IMR-90 (cell line): Measurements from ENCODE around the gene MINDY3. TPM values are rescaled to one million over a fixed set of nuclear protein-coding genes. Genes with fewer than 3 reads are reported as not detected.

Experiments
- ATAC-seq: fragments of 200-7000 bp; cut with Tn5 transposase; 2 replicates; pipeline ENCODE4 v1.9.1; 2020; ENCODE audit warnings: low read depth, mild to moderate bottlenecking, moderate library complexity
- BruUV-seq: library from RNA; stranded (reverse); fragments of 400-500 nt; replicated peaks from 2 replicates; lab custom pipeline; 2021; lab: Mats Ljungman, UMichigan
- CTCF ChIA-PET: fragments of 300-600 bp; formaldehyde crosslinking; extraction: SDS; loops from one replicate; lab custom pipeline; 2021; ENCODE audit warnings: antibody characterized with exemption; lab: Yijun Ruan, JAX
- POLR2A ChIA-PET: fragments of 300-600 bp; sonication (Branson Sonifier 250); formaldehyde crosslinking; loops from one replicate; lab custom pipeline; 2022; ENCODE audit warnings: antibody characterized with exemption; ENCODE audit not compliant: unreplicated experiment; lab: Charles Lee
- DNase-seq: peaks from one replicate; pipeline ENCODE4 v3.0.0; 2013
- H2AFZ ChIP-seq: replicated peaks from 2 replicates; pipeline ENCODE3; 2013; ENCODE audit warnings: low read length, mild to moderate bottlenecking; ENCODE audit not compliant: poor library complexity
- H2AK5ac ChIP-seq: 2 replicates; pipeline ENCODE4 v1.6.1; 2013; ENCODE audit warnings: low read depth, low read length, inconsistent platforms
- H2AK9ac ChIP-seq: replicated peaks from 2 replicates; pipeline ENCODE3; 2013; ENCODE audit warnings: mild to moderate bottlenecking, low read depth, low read length, moderate library complexity; ENCODE audit not compliant: poor library complexity
- H2BK120ac ChIP-seq: 2 replicates; pipeline ENCODE4 v1.6.1; 2013; ENCODE audit warnings: low read depth, low read length, inconsistent platforms
- H2BK15ac ChIP-seq: 3 replicates; pipeline ENCODE4 v1.6.1; 2013; ENCODE audit warnings: low read depth, low read length, inconsistent platforms
- H2BK20ac ChIP-seq: 2 replicates; pipeline ENCODE4 v1.6.1; 2013; ENCODE audit warnings: low read depth, mild to moderate bottlenecking, inconsistent platforms, low read length, moderate library complexity
- H2BK5ac ChIP-seq: 2 replicates; pipeline ENCODE4 v1.6.1; 2013; ENCODE audit warnings: mild to moderate bottlenecking, low read depth, low read length, inconsistent platforms; ENCODE audit not compliant: poor library complexity, severe bottlenecking
- H3K14ac ChIP-seq: replicated peaks from 2 replicates; pipeline ENCODE4 v1.6.1; 2013; ENCODE audit warnings: low read depth, low read length, inconsistent platforms
- H3K18ac ChIP-seq: 2 replicates; pipeline ENCODE4 v1.6.1; 2013; ENCODE audit warnings: low read depth, low read length, control low read depth
- H3K23ac ChIP-seq: 2 replicates; pipeline ENCODE4 v1.6.1; 2013; ENCODE audit warnings: low read depth, low read length, inconsistent platforms
- H3K27ac ChIP-seq: 2 replicates; pipeline ENCODE4 v1.5.1; 2013; ENCODE audit warnings: mild to moderate bottlenecking, control low read depth, low read length; ENCODE audit not compliant: insufficient read depth
- H3K27me3 ChIP-seq: 2 replicates; pipeline ENCODE4 v1.6.1; 2013; ENCODE audit warnings: low read length; ENCODE audit not compliant: control insufficient read depth, insufficient read depth
- H3K36me3 ChIP-seq: 2 replicates; pipeline ENCODE4 v1.6.1; 2013; ENCODE audit warnings: low read length, mixed read lengths; ENCODE audit not compliant: control insufficient read depth, insufficient read depth
- H3K4ac ChIP-seq: 2 replicates; pipeline ENCODE4 v1.6.1; 2013; ENCODE audit warnings: low read depth, low read length, inconsistent platforms
- H3K4me1 ChIP-seq: 2 replicates; pipeline ENCODE4 v1.6.1; 2013; ENCODE audit warnings: low read length, mixed read lengths; ENCODE audit not compliant: control insufficient read depth, insufficient read depth
- H3K4me2 ChIP-seq: 2 replicates; pipeline ENCODE4 v1.6.1; 2013; ENCODE audit warnings: low read depth, mild to moderate bottlenecking, control low read depth, low read length, moderate library complexity
- H3K4me3 ChIP-seq: 2 replicates; pipeline ENCODE4 v1.5.1; 2013; ENCODE audit warnings: low read depth, mild to moderate bottlenecking, control low read depth, low read length, moderate library complexity; ENCODE audit not compliant: insufficient read depth
- H3K56ac ChIP-seq: 2 replicates; pipeline ENCODE4 v1.6.1; 2013; ENCODE audit warnings: low read length, inconsistent platforms; ENCODE audit not compliant: insufficient read depth; ENCODE audit errors: extremely low read depth
- H3K79me1 ChIP-seq, 2 experiments: 2 replicates each; pipeline ENCODE4 v1.6.1; 2013; ENCODE audit warnings: low read length in 2 of 2, inconsistent platforms in 1 of 2, low read depth in 1 of 2
- H3K9ac ChIP-seq: 2 replicates; pipeline ENCODE4 v1.6.1; 2013; ENCODE audit warnings: low read depth, low read length, control low read depth
- H3K9me1 ChIP-seq: 2 replicates; pipeline ENCODE4 v1.6.1; 2013; ENCODE audit warnings: low read length, inconsistent platforms; ENCODE audit not compliant: insufficient read depth
- H3K9me3 ChIP-seq: 2 replicates; pipeline ENCODE4 v1.6.1; 2013; ENCODE audit warnings: low read length; ENCODE audit not compliant: control insufficient read depth, insufficient read depth
- H4K20me1 ChIP-seq: 2 replicates; pipeline ENCODE4 v1.6.1; 2013; ENCODE audit warnings: low read length, inconsistent platforms; ENCODE audit not compliant: insufficient read depth
- H4K5ac ChIP-seq: 2 replicates; pipeline ENCODE4 v1.6.1; 2013; ENCODE audit warnings: mild to moderate bottlenecking, low read depth, low read length, control low read depth
- H4K8ac ChIP-seq, 2 experiments: 2 replicates each; pipeline ENCODE4 v1.6.1; 2013; ENCODE audit warnings: low read depth in 2 of 2, low read length in 2 of 2, control low read depth in 1 of 2, inconsistent platforms in 1 of 2
- H4K91ac ChIP-seq: 2 replicates; pipeline ENCODE4 v1.6.1; 2013; ENCODE audit warnings: low read depth, low read length, inconsistent platforms; ENCODE audit not compliant: insufficient read depth
- BHLHE40 ChIP-seq: fragments of 150-350 bp; IDR thresholded peaks from 2 replicates; pipeline ENCODE4 v1.6.1; 2016; ENCODE audit warnings: mild to moderate bottlenecking, low read depth, low read length
- MAZ ChIP-seq: IDR thresholded peaks from 2 replicates; pipeline ENCODE4 v1.6.1; 2012; ENCODE audit warnings: low read depth, mild to moderate bottlenecking, low read length, improper control_type of control experiment, moderate library complexity, borderline replicate concordance
- RFX5 ChIP-seq: IDR thresholded peaks from 2 replicates; pipeline ENCODE4 v1.8.0; 2012; ENCODE audit warnings: low read depth, mild to moderate bottlenecking, low read length, moderate library complexity
- WGBS, 2 experiments: methylation state at CpG; one replicate each; pipeline versions ENCODE4 v1.1.5 to v1.1.7; 2013; ENCODE audit warnings: missing lambda C conversion rate in 2 of 2; ENCODE audit not compliant: insufficient read length in 1 of 2; ENCODE audit errors: extremely low coverage in 2 of 2; 5-methylcytosine and 5-hydroxymethylcytosine counted together
- dilution Hi-C: fragments of 300-500 bp; cut with HindIII; formaldehyde crosslinking; loops from one replicate; pipeline ENCODE4 v1.14.3; 2018; ENCODE audit warnings: low sequenced_read_pairs; ENCODE audit not compliant: unreplicated experiment
- in situ Hi-C: fragments of 300-500 bp; cut with MboI; formaldehyde crosslinking; loops from 3 replicates; pipeline ENCODE4 v1.14.3; 2019; ENCODE audit warnings: low sequenced_read_pairs, inconsistent platforms, mixed read lengths
- intact Hi-C: fragments of 100-400 bp; cut with micrococcal nuclease; formaldehyde crosslinking; loops from 2 replicates; pipeline ENCODE4 v1.10.0; 2022
- polyA plus RNA-seq, 3 experiments: library from polyadenylated mRNA; depleted of rRNA; stranded (reverse); fragments of >200 nt; gene quantifications; 2 replicates each; pipeline ENCODE4 v1.2.3, GENCODE V29; 2012; ENCODE audit warnings: low replicate concordance in 1 of 3
- total RNA-seq: library from RNA; depleted of rRNA; stranded (reverse); fragments of >200 nt; gene quantifications from 2 replicates; pipeline ENCODE4 v1.2.3, GENCODE V29; 2012
- TF ChIP-seq, protein P1 (sequence below): fragments of 150-350 bp; IDR thresholded peaks from 2 replicates; pipeline ENCODE4 v1.6.1; 2016; ENCODE audit warnings: low read depth, mild to moderate bottlenecking, low read length, moderate library complexity, borderline replicate concordance

MINDY3 gene
- total and polyA plus RNA-seq, 2 of the 4 experiments (the other 2 are of a cell fraction) = 13.9 to 14.5 TPM

DNA sequence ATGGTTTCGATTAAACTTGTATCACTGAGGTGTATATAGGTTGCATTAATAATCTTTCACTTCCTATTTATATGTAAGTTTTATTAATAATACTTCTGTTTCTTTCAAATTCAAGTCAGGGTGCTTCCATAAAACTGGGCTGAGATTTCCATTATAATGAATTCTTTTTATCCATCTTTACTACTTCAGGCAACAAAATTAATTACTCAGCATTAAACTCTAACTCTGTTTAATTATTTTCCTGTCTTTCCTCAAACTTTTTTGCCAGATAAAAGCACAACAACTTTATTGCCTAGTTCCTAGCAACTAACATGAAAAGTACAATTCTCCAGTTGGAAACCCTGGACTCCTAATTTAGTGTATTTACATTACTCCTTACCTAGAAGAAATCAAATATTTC is 3.0 kb upstream of the MINDY3 start:
- dilution Hi-C loops = no loop called here
- ATAC-seq (no peak), DNase-seq (no peak)
- Histone ChIP-seq H2BK120ac (no peak overlapping the region), H3K4ac (no peak overlapping the region), H3K27me3 (peaks cover 6% of the 10 kb centered on the region), H3K4me3 (no peak overlapping the region), H3K23ac (no peak overlapping the region), H3K36me3 (no peaks in the 10 kb centered on the region), H2BK5ac (no peak overlapping the region), H3K79me1 (peaks cover 0 to 13% of the 10 kb centered on the region in 2 experiments; a peak in 2 of 4 replicates), H3K9me1 (no peaks in the 10 kb centered on the region), H3K56ac (no peak overlapping the region), H3K9me3 (no peaks in the 10 kb centered on the region), H2AK9ac (no peak overlapping the region), H4K91ac (no peak overlapping the region), H3K4me1 (no peaks in the 10 kb centered on the region), H4K8ac (no peak overlapping the region), H3K18ac (no peak overlapping the region), H3K14ac (no peak overlapping the region), H3K27ac (no peak overlapping the region), H3K4me2 (no peak overlapping the region), H2BK20ac (no peak overlapping the region), H4K5ac (no peak overlapping the region), H4K20me1 (no peaks in the 10 kb centered on the region), H2AK5ac (no peak overlapping the region), H3K9ac (no peak overlapping the region), H2BK15ac (no peak overlapping the region), H2AFZ (no peak overlapping the region)
- ChIA-PET POLR2A (no interaction called here), CTCF (no interaction called here)
- WGBS, 2 experiments = no CpG with 5 or more reads among the region's 1 CpG
- intact Hi-C loops = no loop called here
- TF ChIP-seq, protein P1, sequence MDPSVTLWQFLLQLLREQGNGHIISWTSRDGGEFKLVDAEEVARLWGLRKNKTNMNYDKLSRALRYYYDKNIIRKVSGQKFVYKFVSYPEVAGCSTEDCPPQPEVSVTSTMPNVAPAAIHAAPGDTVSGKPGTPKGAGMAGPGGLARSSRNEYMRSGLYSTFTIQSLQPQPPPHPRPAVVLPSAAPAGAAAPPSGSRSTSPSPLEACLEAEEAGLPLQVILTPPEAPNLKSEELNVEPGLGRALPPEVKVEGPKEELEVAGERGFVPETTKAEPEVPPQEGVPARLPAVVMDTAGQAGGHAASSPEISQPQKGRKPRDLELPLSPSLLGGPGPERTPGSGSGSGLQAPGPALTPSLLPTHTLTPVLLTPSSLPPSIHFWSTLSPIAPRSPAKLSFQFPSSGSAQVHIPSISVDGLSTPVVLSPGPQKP = no peak
- no peak for TF ChIP-seq MAZ
- TF ChIP-seq RFX5 = no peak
- no peak for TF ChIP-seq BHLHE40
- in situ Hi-C loops = no loop called here
- no TSS peak for BruUV-seq
